ENCODE data around the gene MYD88. TPM values are rescaled to one million over a fixed set of nuclear protein-coding genes. Genes with fewer than 3 reads are reported as not detected.

MYD88 gene
- total and polyA plus RNA-seq, 4 donors = 15.4 to 60.3 (median 44.1) TPM

GRCh38 chr3:38147421-38147820 lies 9.0 kb downstream of the MYD88 start:
- Histone ChIP-seq H3K27me3 (ENCODE audit: control insufficient read depth in 4 of 4, insufficient read depth in 4 of 4, low read length in 3 of 4) (no peaks in the 10 kb centered on the region), H3K27ac (ENCODE audit: low read depth in 1 of 2, low read length in 2 of 2) (peak overlapping the region; percentile 40 to 50), H3K4me3 (ENCODE audit: low read depth in 1 of 3, low read length in 3 of 3) (no peak overlapping the region), H3K9ac (ENCODE audit: low read depth in 1 of 2, low read length in 2 of 2) (no peak overlapping the region), H3K9me3 (ENCODE audit: control insufficient read depth in 4 of 4, low read length in 3 of 4) (peaks cover 0 to 5% (median 2%) of the 10 kb centered on the region in 4 donors), H3K4me1 (ENCODE audit: control insufficient read depth in 4 of 4, insufficient read depth in 4 of 4, low read length in 3 of 4) (no peaks in the 10 kb centered on the region), H3K36me3 (ENCODE audit: control insufficient read depth in 4 of 4, insufficient read depth in 3 of 4, low read depth in 1 of 4, low read length in 3 of 4) (peaks cover under 1 to 3% (median 2%) of the 10 kb centered on the region in 4 donors)
- WGBS = 88% methylated on average over 3 of the region's 3 CpGs
- no peak for DNase-seq (ENCODE audit: low spot score)
- no peak for TF ChIP-seq NR2F2 (IDR thresholded peaks at IDR 0.05)
- TF ChIP-seq RXRA (IDR thresholded peaks at IDR 0.05) = no peak
- TF ChIP-seq JUND (IDR thresholded peaks at IDR 0.05) = no peak
- TF ChIP-seq FOXA1 (IDR thresholded peaks at IDR 0.05) = no peak
- TF ChIP-seq TAF1 (conservative IDR thresholded peaks at IDR 0.05) = no peak
- no peak for TF ChIP-seq ATF3 (IDR thresholded peaks at IDR 0.05)
- TF ChIP-seq CTCF (IDR thresholded peaks at IDR 0.05; ENCODE audit: low read depth, low read length, missing input control) = no peak
- no peak for TF ChIP-seq FOXA2 (IDR thresholded peaks at IDR 0.05)
- no peak for TF ChIP-seq HNF4G (IDR thresholded peaks at IDR 0.05)

GRCh38 chr3:38148311-38148882 lies 9.9 kb downstream of the MYD88 start:
- DNase-seq (ENCODE audit: low spot score) = no peak
- WGBS = 77% methylated on average over 5 of the region's 5 CpGs
- Histone ChIP-seq H3K9ac (ENCODE audit: low read depth in 1 of 2, low read length in 2 of 2) (no peak overlapping the region), H3K4me3 (ENCODE audit: low read depth in 1 of 3, low read length in 3 of 3) (no peak overlapping the region), H3K4me1 (ENCODE audit: control insufficient read depth in 4 of 4, insufficient read depth in 4 of 4, low read length in 3 of 4) (no peaks in the 10 kb centered on the region), H3K36me3 (ENCODE audit: control insufficient read depth in 4 of 4, insufficient read depth in 3 of 4, low read depth in 1 of 4, low read length in 3 of 4) (peaks cover 0 to 2% (median 0%) of the 10 kb centered on the region in 4 donors), H3K9me3 (ENCODE audit: control insufficient read depth in 4 of 4, low read length in 3 of 4) (peaks cover 0 to 5% (median 2%) of the 10 kb centered on the region in 4 donors), H3K27ac (ENCODE audit: low read depth in 1 of 2, low read length in 2 of 2) (peak overlapping the region in 1 of 2 donors; percentile 50), H3K27me3 (ENCODE audit: control insufficient read depth in 4 of 4, insufficient read depth in 4 of 4, low read length in 3 of 4) (no peaks in the 10 kb centered on the region)
- TF ChIP-seq EGR1 (IDR thresholded peaks at IDR 0.05; ENCODE audit: low read depth in 2 of 2) = no peak

GRCh38 chr3:38149708-38150107 lies 11.2 kb downstream of the MYD88 start:
- TF ChIP-seq REST (IDR thresholded peaks at IDR 0.05) = no peak
- Histone ChIP-seq H3K4me1 (ENCODE audit: control insufficient read depth in 4 of 4, insufficient read depth in 4 of 4, low read length in 3 of 4) (no peaks in the 10 kb centered on the region), H3K27ac (ENCODE audit: low read depth in 1 of 2, low read length in 2 of 2) (no peak overlapping the region), H3K27me3 (ENCODE audit: control insufficient read depth in 4 of 4, insufficient read depth in 4 of 4, low read length in 3 of 4) (no peaks in the 10 kb centered on the region), H3K36me3 (ENCODE audit: control insufficient read depth in 4 of 4, insufficient read depth in 3 of 4, low read depth in 1 of 4, low read length in 3 of 4) (no peaks in the 10 kb centered on the region), H3K4me3 (ENCODE audit: low read depth in 1 of 3, low read length in 3 of 3) (no peak overlapping the region), H3K9me3 (ENCODE audit: control insufficient read depth in 4 of 4, low read length in 3 of 4) (peaks cover 0 to 5% (median 2%) of the 10 kb centered on the region in 4 donors), H3K9ac (ENCODE audit: low read depth in 1 of 2, low read length in 2 of 2) (no peak overlapping the region)
- DNase-seq (ENCODE audit: low spot score) = no peak
- WGBS = 62% methylated on average over 3 of the region's 3 CpGs

Measured in liver (tissue), 9 donors.